Liver (tissue), 9 donors: Measurements from ENCODE around the gene ADAMTS20. TPM values are rescaled to one million over a fixed set of nuclear protein-coding genes. Genes with fewer than 3 reads are reported as not detected.
A peak's percentile ranks its signal among the peaks of the same experiment; 100 is the strongest.

Experiments used
- DNase-seq: peaks from one replicate; pipeline ENCODE4 v3.0.0-alpha.2; 2017; ENCODE audit warnings: low spot score
- H3K27ac ChIP-seq, 2 donors: one replicate each; pipeline ENCODE4 v1.7.0; 2013; ENCODE audit warnings: inconsistent platforms in 2 of 2, low read length in 2 of 2, control low read depth in 1 of 2, low read depth in 1 of 2, mild to moderate bottlenecking in 1 of 2
- H3K27me3 ChIP-seq, 4 donors: one replicate each; pipeline versions ENCODE4 v1.6.1 to v1.7.0; 2013; ENCODE audit warnings: low read length in 3 of 4, inconsistent platforms in 1 of 4, mild to moderate bottlenecking in 1 of 4, moderate library complexity in 1 of 4; ENCODE audit not compliant: control insufficient read depth in 4 of 4, insufficient read depth in 4 of 4
- H3K36me3 ChIP-seq, 4 donors: one replicate each; pipeline versions ENCODE4 v1.6.1 to v1.7.0; 2013; ENCODE audit warnings: low read length in 3 of 4, mild to moderate bottlenecking in 3 of 4, low read depth in 1 of 4, moderate library complexity in 1 of 4; ENCODE audit not compliant: control insufficient read depth in 4 of 4, insufficient read depth in 3 of 4
- H3K4me1 ChIP-seq, 4 donors: one replicate each; pipeline versions ENCODE4 v1.6.1 to v1.7.0; 2013; ENCODE audit warnings: low read length in 3 of 4, mild to moderate bottlenecking in 3 of 4, moderate library complexity in 1 of 4; ENCODE audit not compliant: control insufficient read depth in 4 of 4, insufficient read depth in 4 of 4
- H3K4me3 ChIP-seq, 3 donors: one replicate each; pipeline versions ENCODE4 v1.6.1 to v1.7.0; 2013; ENCODE audit warnings: low read length in 3 of 3, control low read depth in 1 of 3, low read depth in 1 of 3, mild to moderate bottlenecking in 1 of 3
- H3K9ac ChIP-seq, 2 donors: one replicate each; pipeline ENCODE4 v1.7.0; 2013; ENCODE audit warnings: low read length in 2 of 2, mild to moderate bottlenecking in 2 of 2, moderate library complexity in 2 of 2, control low read depth in 1 of 2, low read depth in 1 of 2
- H3K9me3 ChIP-seq, 4 donors: one replicate each; pipeline versions ENCODE4 v1.6.1 to v1.7.0; 2013; ENCODE audit warnings: low read length in 3 of 4; ENCODE audit not compliant: control insufficient read depth in 4 of 4
- EGR1 ChIP-seq, 2 donors: IDR thresholded peaks; 2 replicates each; pipeline ENCODE4 v1.6.1; 2016 to 2018; ENCODE audit warnings: antibody characterized with exemption in 2 of 2, low read depth in 2 of 2
- FOXA1 ChIP-seq: IDR thresholded peaks from 2 replicates; pipeline ENCODE4 v1.6.1; 2016; ENCODE audit warnings: antibody characterized with exemption
- FOXA2 ChIP-seq: IDR thresholded peaks from 2 replicates; pipeline ENCODE4 v1.6.1; 2016; ENCODE audit warnings: antibody characterized with exemption
- GABPA ChIP-seq, 2 donors: IDR thresholded peaks in 1 of 2; conservative IDR thresholded peaks in 1 of 2; 2 replicates each; pipeline ENCODE4 v1.6.1; 2016; ENCODE audit warnings: antibody characterized with exemption in 2 of 2, mild to moderate bottlenecking in 1 of 2, moderate library complexity in 1 of 2
- HNF4A ChIP-seq, 2 donors: conservative IDR thresholded peaks; 2 replicates each; pipeline ENCODE4 v1.6.1; 2016; ENCODE audit warnings: antibody characterized with exemption in 2 of 2, mild to moderate bottlenecking in 2 of 2
- HNF4G ChIP-seq: IDR thresholded peaks from 2 replicates; pipeline ENCODE4 v1.6.1; 2016; ENCODE audit warnings: antibody characterized with exemption
- JUND ChIP-seq, 2 donors: IDR thresholded peaks; 2 replicates each; pipeline ENCODE4 v1.6.1; 2016; ENCODE audit warnings: antibody characterized with exemption in 2 of 2
- NR2F2 ChIP-seq: IDR thresholded peaks from 2 replicates; pipeline ENCODE4 v1.6.1; 2016; ENCODE audit warnings: antibody characterized with exemption
- RAD21 ChIP-seq, 2 donors: IDR thresholded peaks; 2 replicates each; pipeline ENCODE4 v1.6.1; 2016; ENCODE audit warnings: antibody characterized with exemption in 2 of 2, mild to moderate bottlenecking in 2 of 2
- RXRA ChIP-seq, 2 donors: IDR thresholded peaks; 2 replicates each; pipeline ENCODE4 v1.6.1; 2017 to 2018; ENCODE audit warnings: antibody characterized with exemption in 2 of 2, mild to moderate bottlenecking in 1 of 2
- SP1 ChIP-seq: IDR thresholded peaks from 2 replicates; pipeline ENCODE4 v1.6.1; 2018; ENCODE audit warnings: antibody characterized with exemption, mild to moderate bottlenecking
- TAF1 ChIP-seq: conservative IDR thresholded peaks from 2 replicates; pipeline ENCODE4 v1.6.1; 2016; ENCODE audit warnings: antibody characterized with exemption, mild to moderate bottlenecking
- YY1 ChIP-seq: IDR thresholded peaks from 2 replicates; pipeline ENCODE4 v1.6.1; 2016; ENCODE audit warnings: antibody characterized with exemption, mild to moderate bottlenecking
- WGBS: extraction: QIAGEN DNeasy Blood & Tissue Kit; methylation state at CpG from one replicate; pipeline ENCODE4 v1.1.7; 2013; 5-methylcytosine and 5-hydroxymethylcytosine counted together
- polyA plus RNA-seq, 2 donors: library from polyadenylated mRNA; stranded (reverse) in 1 of 2; unstranded in 1 of 2; fragments of 200-250 nt in 1 of 2; fragments of >200 nt in 1 of 2; fragmentation: Nextera tagmentation in 1 of 2; extraction: Ambion mirVana in 1 of 2; gene quantifications; one replicate each; pipeline versions ENCODE4 v1.2.1 to v1.2.3, GENCODE V29; 2013 to 2015
- total RNA-seq, 2 donors: library from RNA; depleted of rRNA; stranded (reverse); fragments of >200 nt; gene quantifications; one replicate each; pipeline ENCODE4 v1.2.3, GENCODE V29; 2014
- TF ChIP-seq, protein P1 (sequence below): IDR thresholded peaks from 2 replicates; pipeline ENCODE4 v1.6.1; 2016; ENCODE audit warnings: antibody characterized with exemption, mild to moderate bottlenecking
- TF ChIP-seq, protein P2 (sequence below): IDR thresholded peaks from 2 replicates; pipeline ENCODE4 v1.6.1; 2016; ENCODE audit warnings: antibody characterized with exemption
- TF ChIP-seq, protein P3 (sequence below): IDR thresholded peaks from 2 replicates; pipeline ENCODE4 v1.6.1; 2016; ENCODE audit warnings: antibody characterized with exemption
- TF ChIP-seq, protein P4 (sequence below): IDR thresholded peaks from 2 replicates; pipeline ENCODE4 v1.6.1; 2016; ENCODE audit warnings: antibody characterized with exemption
- TF ChIP-seq, protein P5 (sequence below): fragments of 150-350 bp; IDR thresholded peaks from 2 replicates; pipeline ENCODE4 v1.5.1; 2017; ENCODE audit warnings: improper control_type of control experiment, low read depth, low read length; ENCODE audit not compliant: missing input control
- donor health status: healthy.
- donor health status: healthy.
- donor health status: healthy.
- donor health status: healthy.
- donor health status: healthy.

ADAMTS20 gene
- total and polyA plus RNA-seq, 4 donors = 0.05 TPM; not detected in 3

DNA sequence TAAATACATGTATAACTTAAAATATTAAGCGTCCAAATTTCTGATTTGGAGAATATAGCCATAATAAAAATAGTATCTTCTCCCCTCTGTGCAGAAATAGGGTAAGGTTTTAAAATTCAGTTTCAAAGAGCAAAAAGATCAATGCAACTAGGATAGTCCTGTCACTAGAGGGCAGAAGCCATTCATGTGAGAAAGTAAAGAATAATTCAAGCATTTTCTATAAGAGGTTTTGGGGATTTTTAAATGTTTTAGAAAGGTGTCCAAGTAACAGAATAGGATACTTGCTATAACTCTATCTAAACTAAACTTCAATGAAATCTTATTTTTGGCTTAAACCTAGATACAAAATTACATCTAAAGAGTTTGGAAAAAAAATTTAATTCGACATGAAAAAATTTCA, 50.3 kb downstream of the ADAMTS20 start:
- Histone ChIP-seq H3K4me1 (no peaks in the 10 kb centered on the region), H3K27me3 (no peaks in the 10 kb centered on the region), H3K4me3 (no peak overlapping the region), H3K27ac (no peak overlapping the region), H3K9ac (no peak overlapping the region), H3K9me3 (no peaks in the 10 kb centered on the region), H3K36me3 (no peaks in the 10 kb centered on the region)
- DNase-seq = no peak
- TF ChIP-seq, protein P1, sequence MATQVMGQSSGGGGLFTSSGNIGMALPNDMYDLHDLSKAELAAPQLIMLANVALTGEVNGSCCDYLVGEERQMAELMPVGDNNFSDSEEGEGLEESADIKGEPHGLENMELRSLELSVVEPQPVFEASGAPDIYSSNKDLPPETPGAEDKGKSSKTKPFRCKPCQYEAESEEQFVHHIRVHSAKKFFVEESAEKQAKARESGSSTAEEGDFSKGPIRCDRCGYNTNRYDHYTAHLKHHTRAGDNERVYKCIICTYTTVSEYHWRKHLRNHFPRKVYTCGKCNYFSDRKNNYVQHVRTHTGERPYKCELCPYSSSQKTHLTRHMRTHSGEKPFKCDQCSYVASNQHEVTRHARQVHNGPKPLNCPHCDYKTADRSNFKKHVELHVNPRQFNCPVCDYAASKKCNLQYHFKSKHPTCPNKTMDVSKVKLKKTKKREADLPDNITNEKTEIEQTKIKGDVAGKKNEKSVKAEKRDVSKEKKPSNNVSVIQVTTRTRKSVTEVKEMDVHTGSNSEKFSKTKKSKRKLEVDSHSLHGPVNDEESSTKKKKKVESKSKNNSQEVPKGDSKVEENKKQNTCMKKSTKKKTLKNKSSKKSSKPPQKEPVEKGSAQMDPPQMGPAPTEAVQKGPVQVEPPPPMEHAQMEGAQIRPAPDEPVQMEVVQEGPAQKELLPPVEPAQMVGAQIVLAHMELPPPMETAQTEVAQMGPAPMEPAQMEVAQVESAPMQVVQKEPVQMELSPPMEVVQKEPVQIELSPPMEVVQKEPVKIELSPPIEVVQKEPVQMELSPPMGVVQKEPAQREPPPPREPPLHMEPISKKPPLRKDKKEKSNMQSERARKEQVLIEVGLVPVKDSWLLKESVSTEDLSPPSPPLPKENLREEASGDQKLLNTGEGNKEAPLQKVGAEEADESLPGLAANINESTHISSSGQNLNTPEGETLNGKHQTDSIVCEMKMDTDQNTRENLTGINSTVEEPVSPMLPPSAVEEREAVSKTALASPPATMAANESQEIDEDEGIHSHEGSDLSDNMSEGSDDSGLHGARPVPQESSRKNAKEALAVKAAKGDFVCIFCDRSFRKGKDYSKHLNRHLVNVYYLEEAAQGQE = no peak
- no peak for TF ChIP-seq GABPA (IDR thresholded peaks at IDR 0.05 in 1 of 2, conservative IDR thresholded peaks at IDR 0.05 in 1 of 2)
- no peak for TF ChIP-seq FOXA1
- TF ChIP-seq RAD21 (IDR thresholded peaks at IDR 0.05) = peak; percentile 35 to 39
- TF ChIP-seq, protein P2, sequence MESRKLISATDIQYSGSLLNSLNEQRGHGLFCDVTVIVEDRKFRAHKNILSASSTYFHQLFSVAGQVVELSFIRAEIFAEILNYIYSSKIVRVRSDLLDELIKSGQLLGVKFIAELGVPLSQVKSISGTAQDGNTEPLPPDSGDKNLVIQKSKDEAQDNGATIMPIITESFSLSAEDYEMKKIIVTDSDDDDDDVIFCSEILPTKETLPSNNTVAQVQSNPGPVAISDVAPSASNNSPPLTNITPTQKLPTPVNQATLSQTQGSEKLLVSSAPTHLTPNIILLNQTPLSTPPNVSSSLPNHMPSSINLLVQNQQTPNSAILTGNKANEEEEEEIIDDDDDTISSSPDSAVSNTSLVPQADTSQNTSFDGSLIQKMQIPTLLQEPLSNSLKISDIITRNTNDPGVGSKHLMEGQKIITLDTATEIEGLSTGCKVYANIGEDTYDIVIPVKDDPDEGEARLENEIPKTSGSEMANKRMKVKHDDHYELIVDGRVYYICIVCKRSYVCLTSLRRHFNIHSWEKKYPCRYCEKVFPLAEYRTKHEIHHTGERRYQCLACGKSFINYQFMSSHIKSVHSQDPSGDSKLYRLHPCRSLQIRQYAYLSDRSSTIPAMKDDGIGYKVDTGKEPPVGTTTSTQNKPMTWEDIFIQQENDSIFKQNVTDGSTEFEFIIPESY = no peak
- TF ChIP-seq, protein P3, sequence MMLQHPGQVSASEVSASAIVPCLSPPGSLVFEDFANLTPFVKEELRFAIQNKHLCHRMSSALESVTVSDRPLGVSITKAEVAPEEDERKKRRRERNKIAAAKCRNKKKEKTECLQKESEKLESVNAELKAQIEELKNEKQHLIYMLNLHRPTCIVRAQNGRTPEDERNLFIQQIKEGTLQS = no peak
- 45% methylated on average over 2 of the region's 2 CpGs for WGBS

DNA sequence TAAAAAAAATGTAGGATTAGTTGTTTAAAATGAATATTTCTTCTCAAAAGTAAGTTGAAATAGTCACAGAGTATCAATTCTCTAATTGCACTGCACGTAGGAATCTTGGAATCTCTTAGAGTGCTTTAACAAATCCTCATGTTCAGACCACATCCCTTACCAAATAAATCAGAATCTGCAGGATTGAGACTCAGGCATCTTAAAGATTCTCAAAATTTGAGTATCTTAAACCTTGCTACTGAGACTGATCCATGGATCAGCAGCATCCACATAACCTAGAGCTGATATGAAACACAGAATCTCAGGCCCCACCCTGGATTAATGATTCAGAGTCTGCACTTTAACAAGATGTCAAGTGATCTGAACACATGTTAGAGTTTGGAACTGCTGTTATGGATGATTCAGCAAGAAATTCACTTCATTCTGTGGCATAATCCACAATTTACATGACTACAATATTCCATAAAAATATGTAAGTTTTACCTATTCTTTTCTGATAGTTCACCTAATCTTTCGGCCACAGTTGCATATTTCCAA, 58.7 kb downstream of the ADAMTS20 start:
- Histone ChIP-seq H3K4me3 (no peak overlapping the region), H3K9me3 (no peaks in the 10 kb centered on the region), H3K4me1 (no peaks in the 10 kb centered on the region), H3K9ac (no peak overlapping the region), H3K27ac (no peak overlapping the region), H3K36me3 (no peaks in the 10 kb centered on the region), H3K27me3 (peaks cover 0 to 2% (median 0%) of the 10 kb centered on the region in 4 donors)
- no peak for TF ChIP-seq YY1
- TF ChIP-seq, protein P4, sequence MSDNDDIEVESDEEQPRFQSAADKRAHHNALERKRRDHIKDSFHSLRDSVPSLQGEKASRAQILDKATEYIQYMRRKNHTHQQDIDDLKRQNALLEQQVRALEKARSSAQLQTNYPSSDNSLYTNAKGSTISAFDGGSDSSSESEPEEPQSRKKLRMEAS = no peak
- no peak for TF ChIP-seq FOXA2
- TF ChIP-seq, protein P2 = no peak
- TF ChIP-seq RXRA (IDR thresholded peaks at IDR 0.05) = no peak
- TF ChIP-seq HNF4A (conservative IDR thresholded peaks at IDR 0.05) = no peak
- no peak for TF ChIP-seq EGR1 (IDR thresholded peaks at IDR 0.05; ENCODE audit: low read depth in 2 of 2)
- no peak for TF ChIP-seq JUND (IDR thresholded peaks at IDR 0.05)
- no peak for TF ChIP-seq SP1
- no peak for TF ChIP-seq NR2F2
- TF ChIP-seq, protein P1 = no peak
- no peak for TF ChIP-seq TAF1
- no peak for TF ChIP-seq HNF4G
- no peak for TF ChIP-seq GABPA (IDR thresholded peaks at IDR 0.05 in 1 of 2, conservative IDR thresholded peaks at IDR 0.05 in 1 of 2)
- TF ChIP-seq, protein P3 = no peak
- TF ChIP-seq, protein P5, sequence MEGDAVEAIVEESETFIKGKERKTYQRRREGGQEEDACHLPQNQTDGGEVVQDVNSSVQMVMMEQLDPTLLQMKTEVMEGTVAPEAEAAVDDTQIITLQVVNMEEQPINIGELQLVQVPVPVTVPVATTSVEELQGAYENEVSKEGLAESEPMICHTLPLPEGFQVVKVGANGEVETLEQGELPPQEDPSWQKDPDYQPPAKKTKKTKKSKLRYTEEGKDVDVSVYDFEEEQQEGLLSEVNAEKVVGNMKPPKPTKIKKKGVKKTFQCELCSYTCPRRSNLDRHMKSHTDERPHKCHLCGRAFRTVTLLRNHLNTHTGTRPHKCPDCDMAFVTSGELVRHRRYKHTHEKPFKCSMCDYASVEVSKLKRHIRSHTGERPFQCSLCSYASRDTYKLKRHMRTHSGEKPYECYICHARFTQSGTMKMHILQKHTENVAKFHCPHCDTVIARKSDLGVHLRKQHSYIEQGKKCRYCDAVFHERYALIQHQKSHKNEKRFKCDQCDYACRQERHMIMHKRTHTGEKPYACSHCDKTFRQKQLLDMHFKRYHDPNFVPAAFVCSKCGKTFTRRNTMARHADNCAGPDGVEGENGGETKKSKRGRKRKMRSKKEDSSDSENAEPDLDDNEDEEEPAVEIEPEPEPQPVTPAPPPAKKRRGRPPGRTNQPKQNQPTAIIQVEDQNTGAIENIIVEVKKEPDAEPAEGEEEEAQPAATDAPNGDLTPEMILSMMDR = no peak
- no peak for TF ChIP-seq RAD21 (IDR thresholded peaks at IDR 0.05)
- no peak for TF ChIP-seq FOXA1
- no peak for DNase-seq
- 68% methylated on average over 2 of the region's 2 CpGs for WGBS
